NCI-H524 treated with DMSO at 0.1 percent for 48 hours (cell line): ENCODE data around the gene COG2.
A peak's percentile ranks its signal among the peaks of the same experiment; 100 is the strongest.
"Not testable (repeated sequence)": the region's sequence is repeated elsewhere in the genome, so short reads cannot be mapped to it uniquely, and the experiment has no call there.

Experiments
- DNase-seq: peaks from one replicate; lab custom pipeline; 2025; lab: John Stamatoyannopoulos, UW

Gene COG2

DNA sequence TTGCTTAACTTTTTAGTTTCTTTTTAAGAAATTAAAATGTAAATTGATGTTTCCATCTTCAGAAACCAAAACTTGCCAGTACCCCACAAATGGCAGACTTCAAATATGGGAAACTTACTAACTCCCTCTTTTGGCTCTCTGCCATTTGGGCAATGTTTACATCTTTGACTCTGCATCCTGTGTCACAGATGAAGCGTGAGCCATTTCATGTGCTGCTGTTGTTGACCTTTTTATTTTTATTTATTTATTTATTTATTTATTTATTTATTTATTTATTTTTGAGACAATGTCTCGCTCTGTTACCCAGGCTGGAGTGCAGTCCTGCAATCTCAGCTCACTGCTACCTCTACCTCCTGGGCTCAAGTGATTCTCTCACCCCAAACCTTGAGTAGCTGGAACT is 16.0 kb upstream of the COG2 start:
- DNase-seq: no peak

DNA sequence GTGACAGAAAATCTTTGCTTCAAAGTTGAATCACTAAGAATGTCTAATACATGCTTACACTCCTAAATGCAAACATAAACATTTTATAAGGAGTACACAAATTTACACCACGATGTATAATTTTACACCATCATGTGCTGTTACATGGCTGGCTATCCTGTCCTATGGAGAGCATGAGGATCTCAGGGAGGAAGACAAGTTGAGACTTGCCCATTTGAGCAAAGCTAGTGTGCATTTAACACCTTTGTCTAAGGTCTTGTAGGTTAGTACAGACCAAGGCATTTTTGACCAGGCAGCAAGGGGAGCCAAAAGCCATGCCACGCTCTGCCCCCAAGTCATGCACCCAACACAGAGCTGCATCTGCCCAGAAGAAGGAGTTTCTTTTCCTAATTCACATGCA is 14.5 kb upstream of the COG2 start:
- no peak for DNase-seq

DNA sequence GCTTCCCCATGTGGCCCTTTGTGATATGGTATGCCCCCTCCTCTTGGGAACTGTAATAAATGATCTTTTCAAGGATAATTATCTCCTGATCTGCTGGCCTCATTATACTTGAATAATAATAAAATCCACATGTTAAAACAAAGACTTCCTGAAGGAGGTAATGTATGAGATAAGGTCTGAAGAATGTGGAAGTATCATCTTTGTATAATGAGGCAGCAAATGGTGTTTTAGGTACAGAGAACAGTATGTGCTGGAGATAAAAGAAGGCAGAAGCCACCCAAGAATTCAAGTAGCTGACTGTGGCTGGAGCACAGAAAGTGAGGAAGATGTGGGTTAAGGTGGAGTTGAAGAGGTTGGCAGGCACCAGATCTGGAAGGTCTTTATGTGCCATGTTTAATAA is 12.8 kb upstream of the COG2 start:
- no peak for DNase-seq

DNA sequence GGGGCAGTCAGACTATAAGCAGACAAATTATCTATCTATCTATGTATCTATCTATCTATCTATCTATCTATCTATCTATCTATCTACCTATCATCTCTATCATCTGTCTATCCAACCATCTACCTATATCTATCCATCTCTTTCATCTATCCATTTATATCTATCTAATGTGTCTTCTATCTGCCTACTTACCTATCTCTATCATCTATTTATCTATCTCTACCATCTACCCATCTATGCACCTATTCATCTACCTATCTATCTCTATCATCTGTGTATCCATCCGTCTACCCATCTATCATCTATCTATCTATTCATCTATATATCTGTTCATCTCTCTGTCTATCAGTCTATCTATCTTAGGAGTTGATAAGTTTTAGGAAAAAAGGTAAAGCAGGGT is 10.8 kb upstream of the COG2 start:
- no peak for DNase-seq

DNA sequence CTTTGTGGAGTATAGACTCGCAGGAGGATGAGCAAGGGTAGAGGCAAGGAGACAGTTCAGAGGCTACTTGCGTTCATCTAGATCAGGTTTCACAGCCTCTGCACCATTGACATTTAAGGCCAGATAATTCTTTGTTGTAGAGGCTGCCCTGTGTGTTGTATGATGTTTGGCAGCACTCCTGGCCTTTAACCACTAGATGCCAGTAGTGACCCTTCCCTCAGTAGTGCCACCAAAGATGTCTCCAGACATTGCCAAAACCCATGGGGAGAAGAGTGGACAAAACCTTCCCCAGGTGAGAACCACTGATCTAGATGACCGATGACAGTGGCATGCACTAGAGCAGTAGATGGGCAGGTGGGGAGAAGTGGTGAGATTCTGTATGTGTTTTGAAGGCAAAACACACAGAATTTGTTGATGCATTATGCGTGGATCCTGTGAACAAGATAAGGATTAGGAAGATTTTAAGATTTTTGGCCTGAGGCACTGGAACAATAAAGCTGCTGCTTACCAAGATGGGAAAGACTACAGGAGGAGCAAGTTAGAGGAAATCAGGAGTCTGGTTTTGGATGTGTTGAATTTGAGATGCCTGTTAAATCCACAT is 9.9 kb upstream of the COG2 start:
- DNase-seq: no peak

DNA sequence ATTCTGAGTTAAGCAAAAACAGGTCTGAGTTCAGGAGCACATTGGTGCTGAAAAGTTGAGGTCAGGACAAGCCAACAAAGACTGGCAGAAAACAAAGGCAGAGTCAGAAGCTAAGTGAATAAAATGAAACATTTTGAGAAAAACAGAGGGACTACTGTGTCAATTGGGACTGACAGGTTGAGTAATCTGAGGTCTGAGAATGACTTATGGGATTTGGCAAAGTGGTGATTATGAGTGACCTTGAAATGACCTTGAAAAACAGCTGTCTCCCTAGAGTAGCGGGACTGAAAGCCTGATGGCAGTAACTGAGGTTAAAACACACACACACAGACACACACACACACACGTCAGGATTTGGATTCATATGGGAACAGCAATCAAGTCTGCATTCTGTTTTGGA is 8.8 kb upstream of the COG2 start:
- no peak for DNase-seq

DNA sequence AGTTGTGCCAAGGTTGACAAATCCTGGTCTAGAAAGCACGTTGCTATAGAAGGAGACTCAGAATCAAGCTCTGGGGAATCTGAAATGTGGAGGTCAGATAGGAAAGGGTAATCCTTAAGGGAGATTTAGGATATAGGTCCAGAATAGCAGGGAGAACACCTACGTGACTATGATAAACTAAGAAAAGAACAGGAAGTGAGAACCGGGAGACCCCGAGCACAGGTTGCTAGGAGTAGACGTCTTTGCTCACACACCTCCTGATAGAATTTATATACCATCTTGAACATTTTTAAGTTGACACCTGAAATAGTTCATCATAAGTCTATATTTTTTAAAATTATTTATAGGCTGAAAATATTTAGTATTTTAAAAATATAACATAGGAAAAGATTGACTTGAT is 7.9 kb upstream of the COG2 start:
- no peak for DNase-seq

DNA sequence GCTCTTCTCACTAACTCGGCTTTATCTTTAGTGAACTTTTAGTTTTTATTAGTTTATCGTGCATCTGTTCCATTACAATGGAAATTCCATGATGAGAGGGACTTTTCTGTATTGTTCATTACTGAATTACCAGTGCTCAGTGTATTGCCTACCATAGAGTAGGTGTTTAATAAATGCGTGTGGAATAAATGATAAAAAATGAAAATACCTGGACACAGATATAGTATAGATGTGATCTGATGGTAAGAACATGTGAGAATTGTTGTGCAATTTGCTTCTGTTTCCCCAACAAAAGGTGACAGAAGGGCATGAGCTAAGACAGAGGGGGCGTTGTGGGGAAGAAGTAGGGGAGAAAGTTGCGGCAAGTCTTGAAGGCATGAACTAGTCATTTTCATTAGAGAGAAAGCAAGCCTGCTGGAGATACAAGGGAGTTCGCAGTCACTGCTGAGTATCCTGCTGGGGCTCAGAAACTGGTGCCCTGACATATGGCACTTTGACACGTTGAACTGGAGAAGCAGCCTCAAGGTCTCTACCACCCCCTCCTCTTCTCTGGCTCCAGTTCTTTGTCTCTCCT is 5.6 kb upstream of the COG2 start:
- DNase-seq: no peak

DNA sequence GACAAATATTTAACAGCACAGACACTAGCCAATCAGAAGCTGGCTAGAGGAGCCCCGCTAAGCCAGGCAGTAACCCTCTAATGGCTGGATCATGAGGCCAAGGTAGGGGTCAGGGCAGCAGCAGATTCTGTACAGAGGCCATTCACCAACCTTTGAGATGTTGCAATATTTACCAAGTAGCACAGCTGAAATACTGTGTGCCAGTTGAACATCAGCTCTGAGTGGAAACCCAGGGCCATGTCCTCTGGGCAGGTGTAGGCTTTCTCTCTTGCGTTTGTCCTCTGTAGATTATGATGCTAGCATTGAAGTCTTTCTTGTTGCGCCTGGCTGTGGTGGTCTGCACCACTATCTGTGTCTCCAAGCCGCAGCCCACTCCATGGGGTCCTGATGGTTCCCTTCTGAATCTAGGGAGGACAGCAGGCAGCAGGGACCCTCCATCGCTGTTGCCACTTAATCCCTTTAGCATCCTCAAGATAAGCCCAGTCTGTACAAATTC is 2.5 kb upstream of the COG2 start:
- DNase-seq: no peak

DNA sequence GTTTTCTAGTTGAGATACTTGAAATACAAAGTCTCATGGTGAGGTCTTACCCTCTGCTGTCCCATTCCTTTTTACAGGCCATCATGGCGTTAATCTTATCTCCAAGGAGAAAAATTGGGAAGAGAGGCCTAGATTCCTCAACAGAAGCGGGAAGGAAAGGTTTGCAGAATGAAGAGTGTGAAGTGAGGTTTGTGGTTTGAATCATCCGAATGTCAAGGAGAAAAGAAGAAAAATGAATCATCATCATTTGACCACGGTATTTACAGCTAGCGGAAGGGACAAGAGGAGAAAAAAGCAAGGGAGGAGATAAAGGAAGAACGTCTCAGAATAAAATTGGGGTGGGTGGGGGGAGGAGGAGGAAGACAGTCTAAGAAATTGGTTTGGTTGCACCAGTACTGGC is 935 bp upstream of the COG2 start:
- DNase-seq: no peak

DNA sequence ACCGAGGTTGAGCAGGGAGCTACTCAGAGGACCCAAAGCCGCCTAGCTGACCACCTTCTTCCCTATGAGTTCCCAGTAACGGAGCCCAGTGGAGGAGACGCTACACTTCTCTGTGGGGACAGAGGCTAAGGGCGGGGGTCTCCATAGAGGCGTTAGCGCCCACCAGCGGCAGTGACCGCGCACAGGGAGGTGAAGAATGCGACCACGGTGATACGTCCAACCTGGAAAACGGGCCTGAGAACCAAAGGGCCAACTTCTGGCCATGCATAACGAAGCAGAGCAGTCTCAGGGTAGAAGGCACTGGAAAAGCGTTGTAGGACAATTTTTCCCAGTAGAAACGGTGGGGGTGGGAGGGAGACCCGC is 400 bp upstream of the COG2 start:
- DNase-seq: no peak

DNA sequence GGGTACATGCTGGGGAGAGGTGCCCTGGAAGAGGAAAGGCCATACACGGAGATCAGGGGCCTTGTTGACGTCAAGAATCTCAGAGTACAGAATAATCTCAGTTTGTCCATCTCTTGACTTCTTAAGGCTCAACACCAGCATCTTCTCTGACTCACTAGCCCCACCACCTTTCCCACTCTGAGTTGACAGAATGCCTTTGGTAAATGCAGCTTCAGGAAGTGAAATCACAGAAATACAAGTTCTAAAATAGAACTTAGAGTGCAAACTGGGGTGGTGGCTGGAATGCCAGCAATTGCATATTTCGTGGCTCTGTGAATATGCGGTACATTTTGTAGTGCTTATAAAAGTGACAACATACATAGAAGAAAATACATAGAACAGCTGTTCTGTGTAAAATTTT is 1.6 kb downstream of the COG2 start:
- no peak for DNase-seq

DNA sequence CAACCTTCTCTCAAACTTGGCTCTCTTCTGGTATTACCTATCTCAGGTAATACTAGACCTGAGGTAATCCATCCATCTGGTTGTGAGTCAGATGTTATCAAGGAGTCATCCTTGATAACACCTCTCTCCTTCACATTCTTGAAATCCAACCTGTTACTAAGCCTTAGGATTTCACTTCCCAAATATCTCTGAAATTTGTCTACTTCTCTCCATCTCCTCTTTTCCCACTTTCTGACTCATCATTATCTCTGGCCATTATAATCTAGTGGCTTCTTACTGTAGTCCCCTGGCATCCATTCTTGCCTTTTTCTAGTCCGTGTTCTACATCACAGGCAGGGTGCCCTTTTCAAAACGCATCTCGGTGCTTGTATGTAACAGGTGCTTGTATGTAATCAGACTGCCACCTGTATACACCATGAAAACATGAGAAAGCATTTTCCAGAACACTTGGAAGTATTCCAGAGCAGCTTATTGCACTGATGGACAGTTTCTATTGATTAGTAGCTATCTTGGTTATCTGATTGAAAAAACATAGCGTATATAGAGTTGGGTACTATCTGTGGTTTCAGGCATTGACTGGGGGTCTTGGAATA is 4.5 kb downstream of the COG2 start:
- no peak for DNase-seq

DNA sequence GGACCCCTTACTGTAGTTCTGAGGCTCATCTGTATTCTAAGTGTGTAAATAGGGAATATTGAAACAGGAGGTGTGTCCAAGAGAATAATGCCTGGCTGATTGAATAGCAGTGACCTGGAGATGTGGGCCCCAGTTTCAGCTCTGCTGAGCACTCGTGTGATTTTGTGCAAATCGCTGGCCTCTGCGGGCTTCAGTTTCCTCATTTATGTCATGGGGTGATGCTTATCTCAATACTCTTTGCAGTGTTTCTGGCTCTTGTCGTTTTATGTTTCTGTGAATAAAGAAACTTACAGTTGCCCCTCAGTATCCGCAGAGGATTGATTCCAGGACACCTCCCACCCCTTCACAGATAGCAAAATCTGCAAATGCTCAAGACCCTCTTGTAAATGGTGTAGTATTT is 5.0 kb downstream of the COG2 start:
- DNase-seq: no peak

DNA sequence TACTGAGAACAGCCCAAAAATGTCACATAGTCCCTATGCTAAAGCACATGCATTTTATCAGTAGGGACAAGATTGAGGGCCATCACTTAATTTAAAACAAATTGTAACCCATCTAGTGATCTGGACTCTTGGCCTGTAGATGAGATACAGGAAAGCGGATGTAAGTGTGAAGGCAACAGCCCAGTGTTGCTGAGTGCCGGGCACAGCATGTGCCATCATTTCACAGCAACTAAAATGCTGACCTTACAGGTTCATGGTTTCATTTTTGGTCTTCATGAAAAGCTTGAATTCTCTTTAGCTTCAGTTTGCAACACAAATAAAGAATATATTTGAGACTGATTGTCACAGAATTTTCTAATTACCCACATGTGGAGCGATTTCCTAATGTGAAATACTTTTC is 5.8 kb downstream of the COG2 start:
- no peak for DNase-seq

DNA sequence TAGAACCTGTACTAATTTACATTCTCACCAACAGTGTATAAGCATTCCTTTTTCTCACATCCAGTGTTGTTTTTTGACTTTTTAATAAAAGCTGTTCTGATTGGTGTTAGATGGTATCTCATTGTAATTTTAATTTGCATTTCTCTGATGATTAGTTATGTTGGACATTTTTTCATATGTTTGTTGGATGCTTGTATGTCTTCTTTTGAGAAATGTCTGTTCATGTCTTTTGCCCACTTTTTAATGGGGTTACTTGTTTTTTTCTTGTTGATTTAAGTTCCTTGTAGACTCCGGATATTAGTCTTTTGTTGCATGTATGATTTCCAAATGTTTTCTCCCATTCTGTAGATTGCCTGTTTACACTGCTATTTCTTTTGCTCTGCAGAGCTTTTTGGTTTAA is 8.0 kb downstream of the COG2 start:
- no peak for DNase-seq

DNA sequence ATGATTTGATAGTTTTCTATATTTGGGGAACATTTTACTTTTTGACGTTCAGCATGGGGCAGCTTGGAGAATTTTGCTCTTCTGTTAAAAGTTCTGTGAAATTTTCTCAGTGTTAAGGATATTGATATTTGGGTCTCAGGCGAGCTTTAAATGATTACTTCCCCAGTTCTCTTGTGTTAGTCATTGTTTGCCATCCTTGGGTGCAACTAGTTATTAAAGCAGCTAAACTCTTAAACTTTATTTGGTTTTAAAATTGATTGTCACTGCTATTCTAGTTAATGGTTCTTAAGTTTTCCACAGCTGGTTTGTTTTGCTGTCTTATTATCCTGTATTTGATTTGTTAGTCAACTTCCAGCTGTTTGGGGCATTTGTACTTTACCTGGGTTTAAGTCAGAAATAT is 9.0 kb downstream of the COG2 start:
- no peak for DNase-seq

DNA sequence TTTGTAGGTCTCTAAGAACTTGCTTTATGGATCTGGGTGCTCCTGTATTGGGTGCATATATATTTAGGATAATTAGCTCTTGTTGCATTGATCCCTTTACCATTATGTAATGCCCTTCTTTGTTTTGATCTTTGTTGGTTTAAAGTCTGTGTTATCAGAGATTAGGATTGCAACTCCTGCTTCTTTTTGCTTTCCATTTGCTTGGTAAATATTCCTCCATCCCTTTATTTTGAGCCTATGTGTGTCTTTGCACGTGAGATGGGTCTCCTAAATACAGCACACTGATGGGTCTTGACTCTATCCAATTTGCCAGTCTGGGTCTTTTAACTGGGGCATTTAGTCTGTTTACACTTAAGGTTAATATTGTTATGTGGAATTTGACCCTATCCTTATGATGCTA is 14.4 kb downstream of the COG2 start:
- DNase-seq: not testable (repeated sequence)

DNA sequence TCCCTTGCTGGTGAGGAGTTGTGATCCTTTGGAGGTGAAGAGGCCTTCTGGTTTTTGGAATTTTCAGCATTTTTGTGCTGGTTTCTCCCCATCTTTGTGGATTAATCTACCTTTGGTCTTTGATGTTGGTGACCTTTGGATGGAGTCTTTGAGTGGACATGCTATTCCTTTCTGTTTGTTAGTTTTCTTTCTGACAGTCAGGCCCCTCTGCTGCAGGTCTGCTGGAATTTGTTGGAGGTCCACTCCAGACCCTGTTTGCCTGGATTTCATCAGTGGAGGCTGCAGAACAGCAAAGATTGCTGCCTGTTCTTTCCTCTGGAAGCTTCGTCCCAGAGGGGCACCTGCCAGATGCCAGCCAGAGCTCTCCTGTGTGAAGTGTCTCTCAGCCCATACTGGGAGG is 15.8 kb downstream of the COG2 start:
- not testable (repeated sequence) for DNase-seq

DNA sequence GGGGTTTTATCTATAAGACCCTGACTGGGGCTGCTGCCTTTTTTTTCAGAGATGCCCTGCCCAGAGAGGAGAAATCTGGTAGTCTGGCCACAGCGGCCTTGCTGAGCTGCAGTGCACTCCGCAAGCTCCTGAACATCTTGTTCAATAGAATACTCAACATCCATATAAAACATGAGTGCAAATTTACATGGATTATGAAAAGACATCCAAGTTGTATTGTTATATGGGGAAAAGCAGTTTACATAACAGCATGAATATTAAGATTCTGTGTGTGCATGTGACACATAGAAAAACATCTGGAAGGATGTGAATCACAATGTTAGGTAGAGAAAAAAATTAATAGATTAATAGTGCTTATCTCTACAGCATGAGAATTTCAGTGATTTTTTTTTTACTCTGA is 16.4 kb downstream of the COG2 start:
- DNase-seq: no peak

DNA sequence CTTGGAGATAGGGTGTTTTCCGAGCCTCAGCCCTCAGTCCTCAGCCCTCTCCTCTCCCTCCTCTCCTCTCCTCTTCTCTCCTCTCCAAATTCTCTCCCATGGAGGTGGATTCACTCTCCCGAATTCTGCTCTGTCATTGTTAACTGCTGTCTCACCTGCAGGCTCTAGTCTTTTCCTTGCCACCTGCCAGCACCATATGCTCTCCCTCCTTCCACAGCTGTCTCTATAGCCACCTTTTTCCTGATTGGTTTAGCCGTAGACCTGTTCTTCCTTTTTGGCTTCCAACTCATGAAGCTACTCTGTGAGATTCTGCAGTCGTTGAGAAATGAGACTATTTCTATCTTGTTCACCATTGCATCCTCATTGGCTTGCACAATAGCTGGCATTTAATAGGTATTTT is 19.7 kb downstream of the COG2 start:
- peak; percentile 82 for DNase-seq

DNA sequence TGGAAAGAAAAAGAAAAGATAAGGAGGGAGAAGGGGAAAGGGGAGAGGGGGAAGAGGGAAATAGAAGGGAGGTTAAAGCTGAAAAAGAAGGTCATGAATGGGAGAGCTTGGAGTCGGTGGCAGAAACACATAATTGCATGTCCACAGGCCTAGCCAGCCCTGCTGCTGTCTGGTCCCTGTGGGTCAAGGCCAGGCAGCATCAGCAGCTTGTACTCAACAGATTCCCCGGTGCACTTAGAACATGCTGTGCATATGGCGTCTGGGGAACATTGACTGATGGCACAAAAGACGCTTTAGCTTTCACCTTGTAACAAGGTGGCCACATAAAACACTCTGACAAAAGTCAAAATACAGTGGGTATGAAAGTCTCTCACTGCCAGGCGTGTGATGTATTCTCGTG is 25.9 kb downstream of the COG2 start:
- DNase-seq: no peak

DNA sequence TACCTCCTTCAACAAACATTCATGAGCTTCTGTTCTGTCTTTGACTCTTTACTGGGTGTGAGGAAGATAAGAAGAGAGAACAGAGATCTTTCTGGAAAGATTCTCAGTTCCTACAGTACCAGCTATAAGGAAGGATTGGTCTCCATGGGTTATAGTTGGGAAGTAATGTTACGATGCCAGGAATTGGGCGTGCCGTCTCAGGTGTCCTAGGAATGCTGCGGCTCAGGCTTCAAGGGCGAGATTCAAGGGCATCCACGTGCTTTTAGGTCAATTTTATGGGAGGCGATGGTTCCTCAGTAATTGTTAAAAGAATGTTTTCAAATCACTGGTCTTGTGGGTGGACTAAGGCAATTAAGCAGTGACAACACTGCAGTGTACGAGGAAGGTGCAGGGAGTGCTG is 27.3 kb downstream of the COG2 start:
- DNase-seq: no peak

DNA sequence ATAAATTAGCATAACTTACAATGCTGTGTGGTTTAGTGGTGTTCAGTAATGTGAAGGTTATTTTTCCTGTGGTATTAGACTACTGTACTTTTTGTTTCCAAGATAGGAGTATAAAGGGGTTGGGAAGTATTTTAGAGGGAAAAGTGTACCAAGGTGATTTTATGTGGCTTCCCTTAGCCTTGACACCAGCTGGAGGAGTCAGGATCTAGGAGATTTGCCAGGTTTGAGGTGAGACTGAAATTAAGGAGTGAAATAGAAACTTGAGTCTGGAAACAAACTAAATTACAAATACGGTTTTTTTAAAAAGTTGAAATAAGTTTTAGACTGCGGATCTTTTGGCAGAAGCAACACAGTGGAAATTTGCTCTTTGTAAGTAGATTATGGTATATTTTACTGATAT is 32.3 kb downstream of the COG2 start:
- no peak for DNase-seq
